Measurements from ENCODE around the gene MAN1A1. TPM values are rescaled to one million over a fixed set of nuclear protein-coding genes. Genes with fewer than 3 reads are reported as not detected.

Gene MAN1A1
- total RNA-seq, 4 donors from 2014 or later = 71.7 to 170 (median 128) TPM

DNA sequence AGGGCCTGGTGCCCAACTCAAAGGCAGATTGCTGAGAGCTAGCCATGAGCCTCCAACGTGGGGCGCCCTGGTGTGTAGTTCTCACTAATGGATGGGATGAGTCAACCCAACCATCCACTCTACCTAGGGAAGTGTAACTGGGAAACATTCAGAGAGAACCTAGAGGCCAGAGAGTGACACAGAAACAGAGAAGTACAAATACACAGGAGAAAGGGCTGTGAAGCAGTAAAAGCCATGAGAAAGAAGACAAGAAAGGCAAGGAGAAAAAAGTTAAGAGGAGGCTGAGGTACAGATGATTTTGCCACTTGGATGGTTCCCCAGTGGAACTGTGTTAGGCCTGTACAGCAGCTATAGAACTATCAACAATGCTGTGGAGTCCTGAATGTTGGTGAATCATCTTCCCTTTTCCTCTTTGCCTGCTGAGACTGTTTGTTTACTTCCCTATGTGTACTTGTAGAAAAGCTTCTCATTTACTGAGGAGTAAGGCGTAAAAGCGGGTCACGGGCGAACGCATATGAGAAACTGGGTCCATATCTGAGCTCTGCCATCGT, 39.0 kb downstream of the MAN1A1 start:
- intact Hi-C loops (cut with DNase I) = no loop called here
- no peak overlapping the region for H3K4me3 ChIP-seq (replicated peaks in 1 of 3)
- peaks cover 0 to 6% of the 10 kb centered on the region in 2 donors for H3K36me3 ChIP-seq
- H3K9me3 ChIP-seq = no peaks in the 10 kb centered on the region
- 94 to 98% methylated on average over 8 of the region's 8 CpGs for WGBS, 2 donors
- no peak overlapping the region for H3K27ac ChIP-seq
- no peaks in the 10 kb centered on the region for H3K27me3 ChIP-seq
- H3K4me1 ChIP-seq = peaks cover 0 to 6% of the 10 kb centered on the region in 2 donors
- TF ChIP-seq, protein P1, sequence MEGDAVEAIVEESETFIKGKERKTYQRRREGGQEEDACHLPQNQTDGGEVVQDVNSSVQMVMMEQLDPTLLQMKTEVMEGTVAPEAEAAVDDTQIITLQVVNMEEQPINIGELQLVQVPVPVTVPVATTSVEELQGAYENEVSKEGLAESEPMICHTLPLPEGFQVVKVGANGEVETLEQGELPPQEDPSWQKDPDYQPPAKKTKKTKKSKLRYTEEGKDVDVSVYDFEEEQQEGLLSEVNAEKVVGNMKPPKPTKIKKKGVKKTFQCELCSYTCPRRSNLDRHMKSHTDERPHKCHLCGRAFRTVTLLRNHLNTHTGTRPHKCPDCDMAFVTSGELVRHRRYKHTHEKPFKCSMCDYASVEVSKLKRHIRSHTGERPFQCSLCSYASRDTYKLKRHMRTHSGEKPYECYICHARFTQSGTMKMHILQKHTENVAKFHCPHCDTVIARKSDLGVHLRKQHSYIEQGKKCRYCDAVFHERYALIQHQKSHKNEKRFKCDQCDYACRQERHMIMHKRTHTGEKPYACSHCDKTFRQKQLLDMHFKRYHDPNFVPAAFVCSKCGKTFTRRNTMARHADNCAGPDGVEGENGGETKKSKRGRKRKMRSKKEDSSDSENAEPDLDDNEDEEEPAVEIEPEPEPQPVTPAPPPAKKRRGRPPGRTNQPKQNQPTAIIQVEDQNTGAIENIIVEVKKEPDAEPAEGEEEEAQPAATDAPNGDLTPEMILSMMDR (IDR thresholded peaks at IDR 0.05) = no peak
- no peak for TF ChIP-seq POLR2A (IDR thresholded peaks at IDR 0.05)
- no peak for DNase-seq

DNA sequence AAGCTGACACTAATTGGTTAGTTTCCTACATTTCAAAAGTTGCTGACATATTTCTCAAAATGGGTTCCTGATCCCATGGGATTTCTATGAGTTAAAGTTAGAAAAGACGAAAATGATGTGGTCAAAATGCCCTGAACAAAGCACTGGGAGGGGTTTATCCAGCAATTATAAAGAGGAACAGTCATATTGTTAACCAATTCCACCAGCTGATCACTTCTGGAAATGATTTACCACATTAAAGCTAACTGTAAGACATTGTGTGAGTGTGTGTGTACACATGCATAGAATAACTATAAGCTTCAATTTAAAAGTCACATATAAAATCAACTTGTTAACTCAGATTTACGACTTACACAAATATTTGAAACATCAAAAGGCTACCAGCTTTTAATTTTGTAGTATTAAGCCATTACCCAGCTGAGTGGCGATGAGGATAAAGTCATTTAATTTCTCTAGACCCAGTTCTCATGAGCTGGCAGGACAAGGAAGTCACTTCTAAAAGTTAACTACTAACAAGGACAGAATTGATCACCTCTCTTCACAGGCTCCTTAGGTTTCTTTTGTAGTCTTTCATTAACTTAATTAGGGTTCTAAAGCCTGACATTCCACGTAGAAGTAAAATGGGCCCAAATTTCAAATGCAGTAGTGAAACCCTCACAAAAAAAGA, 40.4 kb downstream of the MAN1A1 start:
- TF ChIP-seq, protein P1 (IDR thresholded peaks at IDR 0.05) = no peak
- no peak for TF ChIP-seq POLR2A (IDR thresholded peaks at IDR 0.05)
- Histone ChIP-seq H3K36me3 (peaks cover 0 to 6% of the 10 kb centered on the region in 2 donors), H3K4me1 (no peaks in the 10 kb centered on the region), H3K27ac (no peak overlapping the region), H3K27me3 (no peaks in the 10 kb centered on the region), H3K4me3 (replicated peaks in 1 of 3) (no peak overlapping the region), H3K9me3 (no peaks in the 10 kb centered on the region)
- intact Hi-C loops (cut with DNase I) = no loop called here
- 89% methylated on average over 4 of the region's 4 CpGs for WGBS, 2 donors
- no peak for DNase-seq

DNA sequence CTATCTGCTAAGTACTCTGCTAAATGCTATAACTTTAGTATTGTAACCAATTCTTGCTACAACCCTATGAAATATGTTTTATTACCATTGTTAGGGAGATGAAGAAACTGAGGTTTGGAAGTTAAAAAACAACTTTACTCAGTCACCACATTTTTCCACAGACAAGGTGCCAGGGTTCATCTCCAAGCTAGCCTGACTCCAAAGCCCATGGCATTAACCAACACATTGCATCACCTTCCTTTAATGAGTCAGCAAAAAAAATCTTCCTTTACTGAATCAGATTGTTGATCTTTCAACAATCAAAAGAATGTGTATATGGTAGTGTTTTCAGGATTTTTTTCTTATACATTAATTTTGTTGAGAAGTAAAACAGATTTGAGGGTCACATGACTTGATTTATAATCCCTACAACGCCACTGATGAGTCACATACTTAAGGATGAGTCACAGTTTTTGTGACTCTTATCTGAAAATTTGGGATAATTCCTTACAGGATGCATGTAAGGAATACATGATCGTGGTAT, 41.5 kb downstream of the MAN1A1 start:
- intact Hi-C loops (cut with DNase I) = no loop called here
- 73 to 89% methylated on average over 2 of the region's 2 CpGs for WGBS, 2 donors
- TF ChIP-seq, protein P1 (IDR thresholded peaks at IDR 0.05) = no peak
- no peak for TF ChIP-seq POLR2A (IDR thresholded peaks at IDR 0.05)
- Histone ChIP-seq H3K4me3 (replicated peaks in 1 of 3) (no peak overlapping the region), H3K27ac (no peak overlapping the region), H3K36me3 (peaks cover 0 to 6% of the 10 kb centered on the region in 2 donors), H3K4me1 (no peaks in the 10 kb centered on the region), H3K9me3 (no peaks in the 10 kb centered on the region), H3K27me3 (no peaks in the 10 kb centered on the region)
- DNase-seq = no peak

DNA sequence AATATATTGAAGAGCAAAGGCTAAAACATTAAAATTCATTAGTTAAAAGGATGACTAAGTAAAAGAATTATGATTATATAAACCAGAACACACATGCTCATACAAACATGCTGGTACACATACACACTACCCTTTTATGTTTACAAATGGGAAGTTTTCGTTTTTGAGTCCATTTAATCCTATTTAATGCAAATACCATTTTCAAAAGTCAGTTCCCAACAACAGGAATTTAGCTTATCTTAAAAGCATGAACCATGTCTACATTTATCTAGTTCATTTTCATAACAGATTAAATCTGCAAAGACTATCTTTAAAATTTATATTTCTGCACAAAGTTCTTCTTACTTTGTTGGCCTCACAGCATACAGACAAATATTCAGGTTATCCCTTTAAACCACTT, 42.5 kb downstream of the MAN1A1 start:
- no peak for DNase-seq
- no peaks in the 10 kb centered on the region for H3K4me1 ChIP-seq
- intact Hi-C loops (cut with DNase I) = no loop called here
- WGBS, 2 donors = 85 to 93% methylated on average over 1 of the region's 1 CpG
- no peaks in the 10 kb centered on the region for H3K9me3 ChIP-seq
- TF ChIP-seq, protein P1 (IDR thresholded peaks at IDR 0.05) = no peak
- no peak for TF ChIP-seq POLR2A (IDR thresholded peaks at IDR 0.05)
- H3K27ac ChIP-seq = no peak overlapping the region
- no peaks in the 10 kb centered on the region for H3K27me3 ChIP-seq
- H3K36me3 ChIP-seq = peaks cover 0 to 6% of the 10 kb centered on the region in 2 donors
- H3K4me3 ChIP-seq (replicated peaks in 1 of 3) = no peak overlapping the region

DNA sequence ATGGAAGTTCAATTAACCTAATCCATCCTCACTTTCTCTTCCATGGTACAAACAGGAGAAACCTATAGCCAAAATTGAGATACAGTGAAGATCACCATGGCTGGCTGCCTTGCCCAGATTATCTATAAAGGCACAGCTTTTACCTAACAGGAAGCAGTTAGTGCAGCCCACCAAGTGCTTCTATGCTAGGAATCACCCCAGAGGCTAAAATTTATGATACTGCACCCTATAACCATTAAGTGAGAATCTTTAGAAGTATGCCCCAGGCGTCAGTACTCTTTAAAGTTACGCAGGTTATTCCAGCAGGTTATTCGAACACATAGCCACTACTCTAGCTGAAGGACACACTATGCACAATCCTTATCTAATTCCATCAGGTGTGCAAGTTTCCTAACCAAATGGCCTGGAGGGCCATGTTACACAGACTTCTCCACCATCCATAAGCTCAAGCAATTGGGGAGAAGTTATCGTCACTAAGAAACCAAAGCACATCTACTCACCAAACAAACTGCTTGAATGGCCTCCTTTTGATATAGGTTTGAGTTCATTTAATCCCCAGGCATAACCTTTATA, 43.1 kb downstream of the MAN1A1 start:
- H3K4me3 ChIP-seq (replicated peaks in 1 of 3) = no peak overlapping the region
- no peaks in the 10 kb centered on the region for H3K4me1 ChIP-seq
- no peak for TF ChIP-seq POLR2A (IDR thresholded peaks at IDR 0.05)
- TF ChIP-seq, protein P1 (IDR thresholded peaks at IDR 0.05) = no peak
- peaks cover 0 to 6% of the 10 kb centered on the region in 2 donors for H3K36me3 ChIP-seq
- H3K27ac ChIP-seq = no peak overlapping the region
- no peaks in the 10 kb centered on the region for H3K27me3 ChIP-seq
- 47 to 76% methylated on average over 4 of the region's 4 CpGs for WGBS, 2 donors
- no peaks in the 10 kb centered on the region for H3K9me3 ChIP-seq
- DNase-seq = no peak
- intact Hi-C loops (cut with DNase I) = no loop called here

All from thyroid gland (tissue), 4 donors.